NCI-H1417 (cell line): ENCODE data around the gene NXPE2.

Experiments used
- DNase-seq, 3 experiments: peaks; one replicate each; lab custom pipeline; 2025; lab: John Stamatoyannopoulos, UW

The NXPE2 gene

DNA sequence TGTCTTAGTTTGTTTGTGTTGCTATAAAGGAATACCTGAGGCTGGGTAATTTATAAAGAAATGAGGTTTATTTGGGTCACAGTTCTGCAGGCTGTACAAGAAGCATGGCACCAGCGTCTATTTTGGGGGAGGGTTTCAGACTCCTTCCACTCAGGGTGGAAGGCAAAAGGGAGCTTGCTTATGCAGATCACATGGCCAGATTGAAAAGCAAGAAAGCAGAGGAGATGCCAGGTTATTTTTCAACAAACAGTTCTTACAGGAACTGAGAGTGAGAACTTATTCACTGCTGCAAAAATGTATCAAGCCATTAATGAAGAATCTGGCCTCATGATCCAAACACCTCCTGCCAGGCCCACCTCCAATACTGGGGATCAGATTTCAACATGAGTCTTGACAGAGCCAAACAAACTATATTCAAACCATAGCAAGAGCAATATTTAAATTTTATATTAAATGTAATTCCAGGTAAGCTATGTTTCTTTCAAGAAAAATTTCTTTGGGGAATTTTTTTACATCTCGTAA, 66.9 kb downstream of the NXPE2 start:
- no peak for DNase-seq

DNA sequence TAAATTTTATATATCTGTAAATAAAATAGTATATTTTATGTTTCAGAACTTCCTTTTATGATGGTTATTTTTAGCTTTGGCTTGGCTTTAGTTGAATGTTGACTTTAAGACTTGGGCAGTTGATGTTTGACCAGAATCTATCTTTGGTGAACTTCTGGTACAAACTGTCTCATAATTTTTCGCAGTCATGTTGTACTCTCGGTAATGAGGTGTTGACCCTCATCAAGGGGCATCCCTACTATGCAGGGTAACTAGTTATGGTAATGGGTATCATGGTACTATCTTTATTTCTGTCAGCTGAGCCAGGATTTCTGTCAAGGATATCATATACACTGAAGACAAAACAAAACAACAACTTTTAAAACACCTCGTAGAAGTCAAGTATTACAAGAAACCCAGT, 67.7 kb downstream of the NXPE2 start:
- no peak for DNase-seq
